HUES48 (cell line): ENCODE measurements around the gene MPPED1.

Experiments
- H3K27ac ChIP-seq: one replicate; pipeline ENCODE4 v1.7.0; 2013; ENCODE audit warnings: low read depth, low read length, inconsistent platforms
- H3K27me3 ChIP-seq: 2 replicates; pipeline ENCODE4 v1.6.1; 2013; ENCODE audit warnings: mild to moderate bottlenecking, low read length; ENCODE audit not compliant: control insufficient read depth, insufficient read depth
- H3K36me3 ChIP-seq: 2 replicates; pipeline ENCODE4 v1.6.1; 2013; ENCODE audit warnings: low read length; ENCODE audit not compliant: control insufficient read depth, insufficient read depth
- H3K4me1 ChIP-seq: 2 replicates; pipeline ENCODE4 v1.6.1; 2013; ENCODE audit warnings: mild to moderate bottlenecking, low read length; ENCODE audit not compliant: control insufficient read depth, insufficient read depth
- H3K4me3 ChIP-seq: 2 replicates; pipeline ENCODE4 v1.5.1; 2013; ENCODE audit warnings: mild to moderate bottlenecking, low read depth, low read length
- H3K9ac ChIP-seq: 2 replicates; pipeline ENCODE4 v1.6.1; 2013; ENCODE audit warnings: mild to moderate bottlenecking, low read depth, low read length, moderate library complexity
- H3K9me3 ChIP-seq: 2 replicates; pipeline ENCODE4 v1.6.1; 2013; ENCODE audit warnings: low read length; ENCODE audit not compliant: control insufficient read depth, insufficient read depth

Gene MPPED1

GRCh38 chr22:43529934-43530333 lies 118.1 kb downstream of the MPPED1 start:
- H3K9ac ChIP-seq: no peak overlapping the region
- no peak overlapping the region for H3K4me3 ChIP-seq
- no peaks in the 10 kb centered on the region for H3K36me3 ChIP-seq
- no peaks in the 10 kb centered on the region; the same call in 1 of the 2 replicates for H3K4me1 ChIP-seq
- no peak overlapping the region for H3K27ac ChIP-seq
- H3K27me3 ChIP-seq: no peaks in the 10 kb centered on the region
- no peaks in the 10 kb centered on the region for H3K9me3 ChIP-seq

DNA sequence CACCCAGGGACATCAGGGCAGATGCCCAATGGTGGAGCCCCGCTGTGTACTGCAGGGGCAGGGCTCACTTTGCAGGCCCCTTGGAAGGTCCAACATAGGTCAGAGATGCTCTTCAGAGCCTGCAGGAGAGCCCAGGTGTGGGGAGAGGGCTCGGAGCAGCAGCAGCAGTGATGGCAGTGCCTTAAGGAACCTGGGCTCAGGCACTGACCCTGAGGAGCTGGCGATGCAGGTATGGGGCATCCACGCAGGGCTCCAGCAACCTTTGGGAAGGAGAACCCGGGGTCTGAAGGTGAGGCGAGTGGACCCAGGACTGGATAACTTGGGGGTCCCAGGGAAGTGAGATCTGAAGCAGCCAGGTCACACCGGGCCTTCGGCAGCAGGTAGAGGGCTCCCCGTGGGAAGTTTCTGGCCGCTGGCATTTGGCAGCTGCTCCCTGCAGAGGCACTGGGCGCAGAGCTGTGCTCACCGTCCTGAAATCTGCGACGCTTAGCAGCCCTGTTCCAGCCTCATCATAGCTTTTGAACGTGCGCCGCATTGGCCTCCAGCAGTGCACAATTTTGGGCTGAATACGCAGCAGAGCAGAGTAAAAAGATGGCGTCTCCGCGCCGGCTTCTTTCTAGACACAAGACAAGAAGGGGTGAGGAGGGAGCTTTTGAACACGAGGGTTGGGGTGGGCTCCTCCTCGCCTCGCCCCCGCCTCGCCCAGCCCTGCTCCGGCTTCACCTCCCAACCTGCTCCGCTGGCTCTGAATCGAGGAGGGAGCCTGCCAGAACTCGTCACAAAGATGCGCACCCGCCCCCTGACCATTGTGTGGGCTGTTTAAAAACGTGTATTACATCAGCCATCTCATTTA lies 118.8 kb downstream of the MPPED1 start:
- H3K27me3 ChIP-seq: no peaks in the 10 kb centered on the region
- H3K4me1 ChIP-seq: no peaks in the 10 kb centered on the region; the same call in 1 of the 2 replicates
- no peak overlapping the region for H3K4me3 ChIP-seq
- H3K27ac ChIP-seq: no peak overlapping the region
- no peaks in the 10 kb centered on the region for H3K9me3 ChIP-seq
- no peaks in the 10 kb centered on the region for H3K36me3 ChIP-seq
- H3K9ac ChIP-seq: no peak overlapping the region

DNA sequence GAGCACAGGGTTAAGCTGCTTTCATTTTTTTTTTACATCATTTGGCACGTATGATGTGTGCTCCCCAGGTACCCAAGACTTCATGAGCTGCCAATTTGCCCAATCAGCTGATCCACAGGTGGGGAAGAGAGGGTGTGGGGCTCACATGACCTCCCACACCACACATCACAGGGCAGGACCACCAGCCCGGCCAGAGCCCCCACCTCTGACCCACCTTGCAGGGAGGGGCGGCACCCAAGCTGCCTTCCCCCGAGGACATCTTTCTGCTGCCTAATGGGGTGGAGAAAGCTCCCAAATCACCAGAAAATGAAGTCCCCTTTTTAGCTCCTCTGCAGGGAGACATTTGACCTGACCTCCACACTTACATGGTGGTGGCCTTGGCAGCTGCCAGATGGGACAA lies 119.8 kb downstream of the MPPED1 start:
- Histone ChIP-seq H3K27me3 (no peaks in the 10 kb centered on the region), H3K9ac (no peak overlapping the region), H3K4me3 (no peak overlapping the region), H3K27ac (no peak overlapping the region), H3K4me1 (no peaks in the 10 kb centered on the region; the same call in 1 of the 2 replicates), H3K36me3 (no peaks in the 10 kb centered on the region), H3K9me3 (peaks cover under 1% of the 10 kb centered on the region; the same call in 1 of the 2 replicates)

DNA sequence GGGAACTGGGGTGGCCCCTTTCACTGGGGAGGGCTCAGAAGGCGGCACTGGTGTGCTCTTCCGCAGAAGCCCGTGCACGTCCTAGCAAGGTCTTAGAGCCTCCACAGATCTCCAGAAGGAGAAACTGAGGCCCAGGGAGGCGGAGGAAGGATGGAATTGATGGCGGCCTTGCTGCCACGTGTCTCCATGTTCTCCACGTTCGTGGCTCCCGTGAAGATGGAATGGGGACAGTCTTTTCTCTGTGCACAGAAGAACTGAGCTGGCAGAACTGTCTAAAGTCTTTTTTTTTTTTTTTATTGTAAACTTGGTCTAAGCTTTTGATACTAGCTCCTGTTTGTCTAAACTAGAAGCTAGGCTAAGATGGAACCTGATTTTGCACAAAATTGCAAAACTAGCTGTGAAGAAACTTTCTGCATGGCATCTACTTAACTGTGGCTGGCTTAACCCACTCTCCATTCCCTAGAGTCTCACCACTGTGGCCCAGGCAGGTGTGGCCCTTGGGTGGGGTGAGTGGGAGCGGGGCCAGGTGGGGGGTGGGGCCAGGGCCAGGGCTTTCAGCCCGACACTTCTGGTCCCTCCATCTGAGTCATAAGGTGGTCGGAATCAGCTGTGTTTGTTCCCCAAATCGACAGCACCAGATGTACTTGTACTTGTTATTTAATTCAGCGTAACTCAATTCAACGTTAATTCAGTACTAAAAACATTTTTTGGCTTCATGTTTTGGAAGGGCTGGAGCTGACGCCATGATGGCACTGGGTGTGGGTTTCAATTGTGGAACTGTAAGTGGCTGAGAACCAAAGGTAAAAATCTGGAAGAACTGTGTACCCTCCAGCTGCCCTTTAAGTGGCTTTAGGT lies 120.7 kb downstream of the MPPED1 start:
- H3K4me1 ChIP-seq: no peaks in the 10 kb centered on the region; the same call in 1 of the 2 replicates
- H3K36me3 ChIP-seq: no peaks in the 10 kb centered on the region
- H3K27ac ChIP-seq: no peak overlapping the region
- no peak overlapping the region for H3K4me3 ChIP-seq
- H3K27me3 ChIP-seq: no peaks in the 10 kb centered on the region
- H3K9ac ChIP-seq: no peak overlapping the region
- peaks cover 7% of the 10 kb centered on the region for H3K9me3 ChIP-seq

- H3K36me3 ChIP-seq: no peaks in the 10 kb centered on the region
Measured at GRCh38 chr22:43533156-43533530, 121.3 kb downstream of the MPPED1 start.

GRCh38 chr22:43533656-43534428 lies 122.0 kb downstream of the MPPED1 start:
- no peak overlapping the region for H3K4me3 ChIP-seq
- no peak overlapping the region for H3K9ac ChIP-seq
- no peaks in the 10 kb centered on the region; the same call in 1 of the 2 replicates for H3K4me1 ChIP-seq
- no peaks in the 10 kb centered on the region for H3K27me3 ChIP-seq
- H3K27ac ChIP-seq: no peak overlapping the region
- H3K36me3 ChIP-seq: no peaks in the 10 kb centered on the region
- H3K9me3 ChIP-seq: peaks cover 7% of the 10 kb centered on the region

More at GRCh38 chr22:43533156-43533530, 121.3 kb downstream of the MPPED1 start:
- Histone ChIP-seq H3K4me1 (no peaks in the 10 kb centered on the region; the same call in 1 of the 2 replicates), H3K9ac (no peak overlapping the region), H3K4me3 (no peak overlapping the region), H3K27me3 (no peaks in the 10 kb centered on the region), H3K9me3 (peaks cover 7% of the 10 kb centered on the region), H3K27ac (no peak overlapping the region)

- H3K4me3 ChIP-seq: no peak overlapping the region
- H3K27me3 ChIP-seq: no peaks in the 10 kb centered on the region
- H3K9me3 ChIP-seq: peaks cover 7% of the 10 kb centered on the region
- H3K36me3 ChIP-seq: no peaks in the 10 kb centered on the region
- no peaks in the 10 kb centered on the region; the same call in 1 of the 2 replicates for H3K4me1 ChIP-seq
- no peak overlapping the region for H3K9ac ChIP-seq
- no peak overlapping the region for H3K27ac ChIP-seq
Measured at GRCh38 chr22:43534916-43535315, 123.1 kb downstream of the MPPED1 start.

GRCh38 chr22:43535336-43535735 lies 123.5 kb downstream of the MPPED1 start:
- no peaks in the 10 kb centered on the region; the same call in 1 of the 2 replicates for H3K4me1 ChIP-seq

GRCh38 chr22:43535741-43536140 lies 123.9 kb downstream of the MPPED1 start:
- no peaks in the 10 kb centered on the region for H3K36me3 ChIP-seq

More at GRCh38 chr22:43535336-43535735, 123.5 kb downstream of the MPPED1 start:
- Histone ChIP-seq H3K36me3 (no peaks in the 10 kb centered on the region), H3K4me3 (no peak overlapping the region), H3K27me3 (no peaks in the 10 kb centered on the region), H3K9ac (no peak overlapping the region), H3K27ac (no peak overlapping the region), H3K9me3 (peaks cover 7% of the 10 kb centered on the region)

GRCh38 chr22:43537019-43537585 lies 125.3 kb downstream of the MPPED1 start:
- Histone ChIP-seq H3K27me3 (no peaks in the 10 kb centered on the region), H3K9me3 (peaks cover 7% of the 10 kb centered on the region), H3K27ac (no peak overlapping the region), H3K4me1 (no peaks in the 10 kb centered on the region), H3K4me3 (no peak overlapping the region), H3K36me3 (no peaks in the 10 kb centered on the region), H3K9ac (no peak overlapping the region)

More at GRCh38 chr22:43535741-43536140, 123.9 kb downstream of the MPPED1 start:
- Histone ChIP-seq H3K9me3 (peaks cover 7% of the 10 kb centered on the region), H3K4me3 (no peak overlapping the region), H3K4me1 (no peaks in the 10 kb centered on the region; the same call in 1 of the 2 replicates), H3K27ac (no peak overlapping the region), H3K27me3 (no peaks in the 10 kb centered on the region), H3K9ac (no peak overlapping the region)
